Pancreas (tissue), 10 donors: ENCODE data around the gene ADAMTSL1. TPM values are rescaled to one million over a fixed set of nuclear protein-coding genes. Genes with fewer than 3 reads are reported as not detected.
A peak's percentile ranks its signal among the peaks of the same experiment; 100 is the strongest.

Experiments
- ATAC-seq, 4 donors: fragments of 200-7000 bp; cut with Tn5 transposase; one replicate each; pipeline versions ENCODE4 v1.8.0 to v1.9.1; 2020; ENCODE audit warnings: mild to moderate bottlenecking in 4 of 4, moderate library complexity in 4 of 4
- DNase-seq, 6 donors: peaks; one replicate each; pipeline ENCODE4 v3.0.0-alpha.2; 2020
- FAIRE-seq: peaks from 2 replicates; lab custom pipeline; 2012; peaks lifted over from hg19 to GRCh38; lab: Jason Lieb, UNC
- H3K27ac ChIP-seq, 4 donors: fragments of 200-600 bp; sonication (generic); 1 replicate in 3 of 4; 2 replicates in 1 of 4; pipeline versions ENCODE4 v1.5.0 to v1.8.0; 2020
- H3K27me3 ChIP-seq, 4 donors: fragments of 200-600 bp; one replicate each; pipeline ENCODE4 v1.8.0; 2021
- H3K36me3 ChIP-seq, 3 donors: fragments of 200-600 bp; sonication (generic) in 1 of 3; one replicate each; pipeline versions ENCODE4 v1.5.0 to v1.8.0; 2020 to 2021
- H3K4me1 ChIP-seq, 3 donors: fragments of 200-600 bp; one replicate each; pipeline ENCODE4 v1.8.0; 2021
- H3K4me3 ChIP-seq, 4 donors: fragments of 200-600 bp; sonication (generic) in 2 of 4; one replicate each; pipeline versions ENCODE4 v1.5.0 to v1.8.0; 2020 to 2021
- H3K9me3 ChIP-seq, 4 donors: fragments of 200-600 bp; one replicate each; pipeline ENCODE4 v1.8.0; 2021
- WGBS, 2 donors: extraction: QIAGEN DNeasy Blood & Tissue Kit; methylation state at CpG; one replicate each; pipeline ENCODE4 v1.1.7; 2013; 5-methylcytosine and 5-hydroxymethylcytosine counted together
- intact Hi-C, 3 donors: fragments of 100-400 bp; cut with DNase I; formaldehyde crosslinking; loops; one replicate each; pipeline versions ENCODE4 v1.11.1 to v1.14.2; 2022
- polyA plus RNA-seq, 2 donors: library from polyadenylated mRNA; stranded (reverse); fragments of 200-250 nt; gene quantifications; one replicate each; pipeline ENCODE4 v1.2.3, GENCODE V29; 2013
- total RNA-seq, 6 donors: library from RNA; stranded (reverse); fragmentation: NEBNext Ultra II Directional in 4 of 6; extraction: Animal tissue kit (Norgen Biotek cat#: 25700) in 4 of 6; gene quantifications; one replicate each; pipeline versions ENCODE4 v1.2.1 to v1.2.4, GENCODE V29; 2021 to 2023
- TF ChIP-seq, protein P1 (sequence below), 4 donors: fragments of 200-600 bp; sonication (generic) in 3 of 4; IDR thresholded peaks; one replicate each; pipeline versions ENCODE4 v1.5.0 to v1.8.0; 2021; ENCODE audit warnings: antibody characterized with exemption in 4 of 4
- donor health status: healthy with polysubstance abuse.
- donor health status: DM: no; HTN: no; CAD: no; lungs with moderate emphysema.
- donor health status: DM: no; HTN: no; CAD: no.
- donor health status: control.
- donor health status: control.
- donor health status: Bipolar disorder and iron deficiency.
- donor health status: DM: yes; HTN: yes; CAD: no.
- donor health status: DM: no; HTN: no; CAD: no.
- donor health status: DM: no; HTN: no; CAD: no.
- donor health status: DM: yes; HTN: yes; CAD: no.

The ADAMTSL1 gene
- total and polyA plus RNA-seq, 8 donors, result 0.24 to 2.1 (median 0.67) TPM

DNA sequence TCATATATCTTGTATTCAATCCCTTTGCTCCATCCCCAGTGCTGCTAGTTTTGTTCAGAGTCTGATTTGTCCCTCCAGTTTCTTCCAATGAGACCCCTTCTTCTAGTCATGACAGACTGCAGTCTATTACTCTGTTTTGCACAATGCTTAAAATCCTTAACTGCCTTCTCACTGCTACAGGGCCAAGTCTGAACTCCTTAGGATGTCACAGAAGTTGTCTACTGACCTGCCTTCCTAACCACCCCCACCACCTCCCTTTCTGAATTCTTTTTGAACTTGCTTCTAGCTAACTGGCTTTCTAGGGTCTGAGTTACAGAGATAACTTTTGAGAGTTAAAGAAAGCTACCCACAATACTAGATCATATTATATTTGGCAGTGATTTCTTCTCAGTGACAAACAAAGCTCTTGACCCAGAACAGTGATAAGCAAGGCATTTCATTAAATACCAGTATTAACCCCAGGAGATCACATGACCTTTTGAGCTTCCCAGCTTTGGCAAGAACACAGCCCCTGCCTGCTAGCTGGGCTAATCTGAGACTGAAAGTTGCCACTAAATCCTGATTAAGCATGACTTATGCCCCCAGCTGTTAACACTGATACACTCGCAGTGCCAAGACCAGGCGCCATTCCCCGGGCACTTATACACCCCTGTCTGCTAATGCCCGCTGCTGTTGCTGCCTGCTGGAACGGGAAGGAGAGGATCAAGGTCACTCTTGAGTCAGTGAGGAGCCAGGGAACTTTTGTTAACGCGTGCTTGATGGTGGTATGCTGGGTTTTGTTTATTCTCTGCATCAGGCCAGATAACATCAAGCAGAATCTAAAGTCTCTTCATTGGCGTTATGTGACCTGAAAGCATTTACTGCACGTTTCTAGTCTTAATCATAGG, 36.4 kb upstream of the ADAMTSL1 start:
- TF ChIP-seq, protein P1, sequence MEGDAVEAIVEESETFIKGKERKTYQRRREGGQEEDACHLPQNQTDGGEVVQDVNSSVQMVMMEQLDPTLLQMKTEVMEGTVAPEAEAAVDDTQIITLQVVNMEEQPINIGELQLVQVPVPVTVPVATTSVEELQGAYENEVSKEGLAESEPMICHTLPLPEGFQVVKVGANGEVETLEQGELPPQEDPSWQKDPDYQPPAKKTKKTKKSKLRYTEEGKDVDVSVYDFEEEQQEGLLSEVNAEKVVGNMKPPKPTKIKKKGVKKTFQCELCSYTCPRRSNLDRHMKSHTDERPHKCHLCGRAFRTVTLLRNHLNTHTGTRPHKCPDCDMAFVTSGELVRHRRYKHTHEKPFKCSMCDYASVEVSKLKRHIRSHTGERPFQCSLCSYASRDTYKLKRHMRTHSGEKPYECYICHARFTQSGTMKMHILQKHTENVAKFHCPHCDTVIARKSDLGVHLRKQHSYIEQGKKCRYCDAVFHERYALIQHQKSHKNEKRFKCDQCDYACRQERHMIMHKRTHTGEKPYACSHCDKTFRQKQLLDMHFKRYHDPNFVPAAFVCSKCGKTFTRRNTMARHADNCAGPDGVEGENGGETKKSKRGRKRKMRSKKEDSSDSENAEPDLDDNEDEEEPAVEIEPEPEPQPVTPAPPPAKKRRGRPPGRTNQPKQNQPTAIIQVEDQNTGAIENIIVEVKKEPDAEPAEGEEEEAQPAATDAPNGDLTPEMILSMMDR (IDR thresholded peaks at IDR 0.05), result no peak
- ATAC-seq (peak; percentile 57 to 74 (median 66)), DNase-seq (peak in 4 of 6 donors; percentile 19 to 35 (median 29)), FAIRE-seq (no peak)
- no peaks in the 10 kb centered on the region for H3K9me3 ChIP-seq
- H3K36me3 ChIP-seq, result no peaks in the 10 kb centered on the region
- H3K27me3 ChIP-seq, result no peaks in the 10 kb centered on the region
- H3K4me1 ChIP-seq, result peaks cover 0 to 4% (median 3%) of the 10 kb centered on the region in 3 donors
- H3K4me3 ChIP-seq, result peak overlapping the region in 2 of 4 donors; percentile 11 to 31
- intact Hi-C loops, result loop anchor here in 1 of 3 donors (10.0 kb wide), 1 partner anchor 183 kb away; no protein-coding TSS in a partner anchor
- 4 to 7% methylated on average over 9 of the region's 9 CpGs for WGBS, 2 donors
- H3K27ac ChIP-seq, result peak overlapping the region in 2 of 4 donors; percentile 14 to 39

- intact Hi-C loops, result loop anchor here in 1 of 3 donors (10.0 kb wide), 1 partner anchor 184 kb away; no protein-coding TSS in a partner anchor
- TF ChIP-seq, protein P1 (IDR thresholded peaks at IDR 0.05), result no peak
- Histone ChIP-seq H3K27ac (peak overlapping the region in 1 of 4 donors; percentile 39), H3K4me3 (peak overlapping the region in 3 of 4 donors; percentile 11 to 31 (median 14)), H3K4me1 (peaks cover 0 to 4% (median 3%) of the 10 kb centered on the region in 3 donors), H3K27me3 (no peaks in the 10 kb centered on the region), H3K9me3 (no peaks in the 10 kb centered on the region), H3K36me3 (no peaks in the 10 kb centered on the region)
- WGBS, 2 donors, result 6 to 17% methylated on average over 31 of the region's 31 CpGs
- ATAC-seq (peak in 3 of 4 donors; percentile 64), FAIRE-seq (no peak), DNase-seq (peak in 3 of 6 donors; percentile 17 to 68 (median 35))
Measured at GRCh38 chr9:18438300-18438925, 35.5 kb upstream of the ADAMTSL1 start.

DNA sequence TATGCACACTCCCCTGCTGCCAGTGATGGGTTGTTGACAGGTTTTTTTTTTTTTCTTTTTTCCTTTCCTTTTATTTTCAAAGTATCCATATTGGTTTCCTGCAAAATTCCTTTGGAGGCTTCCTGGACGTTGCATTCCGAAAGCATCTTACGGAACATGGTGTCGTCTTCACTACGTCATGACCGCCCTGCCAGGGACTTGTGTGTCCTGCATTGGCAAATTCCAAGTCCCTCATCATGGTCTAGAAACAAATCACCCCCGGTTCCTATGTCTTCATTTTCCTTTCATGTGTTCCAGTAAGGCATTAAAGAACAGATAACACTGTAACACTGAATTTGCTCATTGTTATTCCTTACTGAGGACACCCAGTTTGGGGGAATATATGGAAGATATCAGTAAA, 35.0 kb upstream of the ADAMTSL1 start:
- Histone ChIP-seq H3K36me3 (no peaks in the 10 kb centered on the region), H3K4me1 (peaks cover 0 to 4% (median 3%) of the 10 kb centered on the region in 3 donors), H3K9me3 (no peaks in the 10 kb centered on the region), H3K4me3 (peak overlapping the region in 1 of 4 donors; percentile 31), H3K27me3 (no peaks in the 10 kb centered on the region), H3K27ac (no peak overlapping the region)
- DNase-seq, result no peak
- 76 to 91% methylated on average over 7 of the region's 7 CpGs for WGBS, 2 donors
- intact Hi-C loops, result loop anchor here in 1 of 3 donors (10.0 kb wide), 1 partner anchor 184 kb away; no protein-coding TSS in a partner anchor
- no peak for ATAC-seq
- TF ChIP-seq, protein P1 (IDR thresholded peaks at IDR 0.05), result no peak
- no peak for FAIRE-seq

DNA sequence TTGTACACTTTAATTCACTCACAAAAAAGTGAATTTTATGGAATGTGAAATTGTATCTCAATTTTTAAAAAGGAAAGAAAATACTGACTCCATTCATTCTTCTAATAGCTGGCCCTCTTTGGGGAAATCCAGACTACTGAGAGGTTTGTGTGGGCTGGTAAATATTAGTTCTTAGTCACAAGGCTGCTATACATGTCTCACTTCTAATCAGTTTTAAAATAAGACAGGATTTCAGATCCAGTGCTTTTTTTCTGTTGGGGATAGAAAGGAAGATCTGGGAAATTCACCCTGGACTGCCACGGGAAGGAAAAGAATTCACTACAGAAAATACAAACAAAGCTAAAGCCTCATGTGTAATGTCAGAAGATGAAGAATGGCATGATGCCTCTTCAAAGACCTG, 32.7 kb upstream of the ADAMTSL1 start:
- Histone ChIP-seq H3K4me3 (no peak overlapping the region), H3K36me3 (no peaks in the 10 kb centered on the region), H3K27me3 (no peaks in the 10 kb centered on the region), H3K27ac (no peak overlapping the region), H3K9me3 (no peaks in the 10 kb centered on the region), H3K4me1 (peaks cover 0 to 4% (median 3%) of the 10 kb centered on the region in 3 donors)
- intact Hi-C loops, result no loop called here
- TF ChIP-seq, protein P1 (IDR thresholded peaks at IDR 0.05), result no peak
- WGBS, 2 donors, result 12 to 16% methylated on average over 1 of the region's 1 CpG
- FAIRE-seq (no peak), DNase-seq (no peak), ATAC-seq (no peak)
